T-helper 17 cell (primary cell): ENCODE measurements around the gene TMEM178B. TPM values are rescaled to one million over a fixed set of nuclear protein-coding genes. Genes with fewer than 3 reads are reported as not detected.

Experiments
- ATAC-seq: fragments of 150-1000 bp; cut with Tn5 transposase; 2 replicates; pipeline ENCODE4 v1.10.0; 2021; ENCODE audit warnings: mild to moderate bottlenecking, moderate library complexity
- DNase-seq, 3 donors: peaks; one replicate each; pipeline versions ENCODE4 v3.0.0 to v3.0.0-alpha.2; 2020 to 2021
- H3K9me3 ChIP-seq: one replicate; pipeline ENCODE4 v1.7.0; 2013; ENCODE audit warnings: low read length, mild to moderate bottlenecking; ENCODE audit not compliant: control insufficient read depth, poor library complexity, severe bottlenecking
- H3K27ac Mint-ChIP-seq: one replicate; pipeline ENCODE4 v1.8.0; 2022; ENCODE audit warnings: mild to moderate bottlenecking, moderate library complexity, mixed read lengths
- H3K27me3 Mint-ChIP-seq: one replicate; pipeline ENCODE4 v1.8.0; 2022; ENCODE audit warnings: mixed read lengths
- H3K36me3 Mint-ChIP-seq: one replicate; pipeline ENCODE4 v1.8.0; 2022; ENCODE audit warnings: low read depth, mixed read lengths
- H3K4me1 Mint-ChIP-seq: one replicate; pipeline ENCODE4 v1.8.0; 2022; ENCODE audit warnings: mild to moderate bottlenecking, mixed read lengths
- H3K4me3 Mint-ChIP-seq: one replicate; pipeline ENCODE4 v1.8.0; 2022; ENCODE audit warnings: mild to moderate bottlenecking, moderate library complexity, mixed read lengths
- total RNA-seq, 4 donors: library from RNA in 2 of 4; stranded (reverse) in 2 of 4; gene quantifications; one replicate each; pipeline ENCODE4 v1.2.3 and lab custom pipeline; 2022 to 2026

Gene TMEM178B
- total RNA-seq, 2 donors from 2014 or later: 0.90 to 0.96 TPM

GRCh38 chr7:141263508-141263907 lies 189.6 kb downstream of the TMEM178B start:
- H3K27ac Mint-ChIP-seq: no peak overlapping the region

GRCh38 chr7:141263983-141264382 lies 190.1 kb downstream of the TMEM178B start:
- DNase-seq (no peak), ATAC-seq (no peak)
- Mint-ChIP-seq H3K4me1 (peaks cover 7% of the 10 kb centered on the region), H3K36me3 (no peaks in the 10 kb centered on the region), H3K4me3 (no peak overlapping the region), H3K27me3 (no peaks in the 10 kb centered on the region), H3K27ac (no peak overlapping the region)
- no peaks in the 10 kb centered on the region for H3K9me3 ChIP-seq

More at GRCh38 chr7:141263508-141263907, 189.6 kb downstream of the TMEM178B start:
- H3K36me3 Mint-ChIP-seq: no peaks in the 10 kb centered on the region
- ATAC-seq (peak; percentile 14), DNase-seq (no peak)
- H3K9me3 ChIP-seq: no peaks in the 10 kb centered on the region
- H3K4me3 Mint-ChIP-seq: no peak overlapping the region
- H3K4me1 Mint-ChIP-seq: peaks cover 7% of the 10 kb centered on the region
- no peaks in the 10 kb centered on the region for H3K27me3 Mint-ChIP-seq

- Mint-ChIP-seq H3K27ac (no peak overlapping the region), H3K36me3 (no peaks in the 10 kb centered on the region), H3K27me3 (no peaks in the 10 kb centered on the region), H3K4me1 (peaks cover 7% of the 10 kb centered on the region), H3K4me3 (no peak overlapping the region)
- no peaks in the 10 kb centered on the region for H3K9me3 ChIP-seq
- no peak for ATAC-seq
- DNase-seq: no peak
Observed at GRCh38 chr7:141264511-141264910, 190.6 kb downstream of the TMEM178B start.

GRCh38 chr7:141265668-141266067 lies 191.8 kb downstream of the TMEM178B start:
- no peak overlapping the region for H3K27ac Mint-ChIP-seq
- no peaks in the 10 kb centered on the region for H3K27me3 Mint-ChIP-seq
- H3K9me3 ChIP-seq: no peaks in the 10 kb centered on the region
- H3K4me1 Mint-ChIP-seq: peaks cover 7% of the 10 kb centered on the region
- H3K4me3 Mint-ChIP-seq: no peak overlapping the region
- no peak for ATAC-seq
- no peaks in the 10 kb centered on the region for H3K36me3 Mint-ChIP-seq
- DNase-seq: no peak

- H3K4me1 Mint-ChIP-seq: peaks cover 4% of the 10 kb centered on the region
- no peak overlapping the region for H3K4me3 Mint-ChIP-seq
- no peak overlapping the region for H3K27ac Mint-ChIP-seq
- no peaks in the 10 kb centered on the region for H3K27me3 Mint-ChIP-seq
- H3K36me3 Mint-ChIP-seq: no peaks in the 10 kb centered on the region
- no peak for ATAC-seq
- DNase-seq: no peak
- H3K9me3 ChIP-seq: no peaks in the 10 kb centered on the region
Observed at GRCh38 chr7:141268614-141269013, 194.8 kb downstream of the TMEM178B start.

GRCh38 chr7:141271451-141271850 lies 197.6 kb downstream of the TMEM178B start:
- no peaks in the 10 kb centered on the region for H3K9me3 ChIP-seq
- Mint-ChIP-seq H3K4me3 (no peak overlapping the region), H3K4me1 (no peaks in the 10 kb centered on the region), H3K27ac (no peak overlapping the region), H3K36me3 (no peaks in the 10 kb centered on the region), H3K27me3 (no peaks in the 10 kb centered on the region)
- no peak for DNase-seq
- ATAC-seq: no peak

- Mint-ChIP-seq H3K27me3 (no peaks in the 10 kb centered on the region), H3K27ac (no peak overlapping the region), H3K36me3 (no peaks in the 10 kb centered on the region), H3K4me1 (no peaks in the 10 kb centered on the region), H3K4me3 (no peak overlapping the region)
- ATAC-seq (no peak), DNase-seq (no peak)
- H3K9me3 ChIP-seq: no peaks in the 10 kb centered on the region
Observed at GRCh38 chr7:141272417-141272816, 198.6 kb downstream of the TMEM178B start.

GRCh38 chr7:141275350-141275749 lies 201.5 kb downstream of the TMEM178B start:
- no peak for DNase-seq
- no peaks in the 10 kb centered on the region for H3K4me1 Mint-ChIP-seq
- no peak for ATAC-seq
- no peak overlapping the region for H3K27ac Mint-ChIP-seq
- no peaks in the 10 kb centered on the region for H3K36me3 Mint-ChIP-seq
- no peaks in the 10 kb centered on the region for H3K9me3 ChIP-seq
- no peak overlapping the region for H3K4me3 Mint-ChIP-seq
- no peaks in the 10 kb centered on the region for H3K27me3 Mint-ChIP-seq

GRCh38 chr7:141276031-141276430 lies 202.2 kb downstream of the TMEM178B start:
- Mint-ChIP-seq H3K36me3 (no peaks in the 10 kb centered on the region), H3K27ac (no peak overlapping the region), H3K27me3 (no peaks in the 10 kb centered on the region), H3K4me1 (no peaks in the 10 kb centered on the region), H3K4me3 (no peak overlapping the region)
- no peak for DNase-seq
- no peaks in the 10 kb centered on the region for H3K9me3 ChIP-seq
- no peak for ATAC-seq

- Mint-ChIP-seq H3K4me1 (peaks cover 11% of the 10 kb centered on the region), H3K27me3 (no peaks in the 10 kb centered on the region), H3K4me3 (no peak overlapping the region), H3K27ac (no peak overlapping the region), H3K36me3 (peaks cover 2% of the 10 kb centered on the region)
- DNase-seq (no peak), ATAC-seq (no peak)
- no peaks in the 10 kb centered on the region for H3K9me3 ChIP-seq
Observed at GRCh38 chr7:141280100-141280499, 206.2 kb downstream of the TMEM178B start.

- no peak for DNase-seq
- H3K9me3 ChIP-seq: no peaks in the 10 kb centered on the region
- H3K27ac Mint-ChIP-seq: no peak overlapping the region
- ATAC-seq: no peak
- H3K36me3 Mint-ChIP-seq: peaks cover 2% of the 10 kb centered on the region
- H3K4me1 Mint-ChIP-seq: peaks cover 11% of the 10 kb centered on the region
- no peak overlapping the region for H3K4me3 Mint-ChIP-seq
- H3K27me3 Mint-ChIP-seq: no peaks in the 10 kb centered on the region
Observed at GRCh38 chr7:141281311-141281710, 207.4 kb downstream of the TMEM178B start.

- H3K9me3 ChIP-seq: no peaks in the 10 kb centered on the region
- peaks cover 2% of the 10 kb centered on the region for H3K36me3 Mint-ChIP-seq
- H3K27me3 Mint-ChIP-seq: peaks cover 19% of the 10 kb centered on the region
- DNase-seq: no peak
- H3K4me1 Mint-ChIP-seq: peaks cover 11% of the 10 kb centered on the region
- no peak overlapping the region for H3K4me3 Mint-ChIP-seq
- H3K27ac Mint-ChIP-seq: no peak overlapping the region
- ATAC-seq: no peak
Observed at GRCh38 chr7:141286522-141286921, 212.7 kb downstream of the TMEM178B start.

- H3K27ac Mint-ChIP-seq: no peak overlapping the region
Observed at GRCh38 chr7:141287936-141288335, 214.1 kb downstream of the TMEM178B start.

GRCh38 chr7:141288626-141289025 lies 214.8 kb downstream of the TMEM178B start:
- Mint-ChIP-seq H3K27ac (no peak overlapping the region), H3K36me3 (peaks cover 2% of the 10 kb centered on the region), H3K4me1 (peaks cover 7% of the 10 kb centered on the region), H3K4me3 (no peak overlapping the region), H3K27me3 (peaks cover 26% of the 10 kb centered on the region)
- no peak for DNase-seq
- H3K9me3 ChIP-seq: no peaks in the 10 kb centered on the region
- ATAC-seq: no peak

More at GRCh38 chr7:141287936-141288335, 214.1 kb downstream of the TMEM178B start:
- Mint-ChIP-seq H3K4me1 (peaks cover 11% of the 10 kb centered on the region), H3K27me3 (peaks cover 19% of the 10 kb centered on the region), H3K4me3 (no peak overlapping the region), H3K36me3 (peaks cover 2% of the 10 kb centered on the region)
- no peaks in the 10 kb centered on the region for H3K9me3 ChIP-seq
- DNase-seq (no peak), ATAC-seq (no peak)
